Measurements from ENCODE around the gene CPNE5. TPM values are rescaled to one million over a fixed set of nuclear protein-coding genes. Genes with fewer than 3 reads are reported as not detected.

CPNE5 gene
- total RNA-seq, 3 donors from 2014 or later = 0.26 to 0.52 (median 0.28) TPM

GRCh38 chr6:36791085-36791484, 48.2 kb downstream of the CPNE5 start:
- H3K9me3 Mint-ChIP-seq = no peaks in the 10 kb centered on the region
- ATAC-seq = no peak
- no peak overlapping the region for H3K4me3 Mint-ChIP-seq
- no peak for DNase-seq
- H3K4me1 Mint-ChIP-seq (ENCODE audit: low read depth) = peaks cover 5% of the 10 kb centered on the region
- H3K27me3 Mint-ChIP-seq (ENCODE audit: low read depth) = peaks cover 14% of the 10 kb centered on the region
- no peaks in the 10 kb centered on the region for H3K36me3 Mint-ChIP-seq (ENCODE audit: insufficient read depth)

GRCh38 chr6:36788768-36789167, 50.5 kb downstream of the CPNE5 start:
- no peak for DNase-seq
- Mint-ChIP-seq H3K4me3 (no peak overlapping the region), H3K36me3 (ENCODE audit: insufficient read depth) (no peaks in the 10 kb centered on the region), H3K9me3 (no peaks in the 10 kb centered on the region), H3K4me1 (ENCODE audit: low read depth) (peaks cover 5% of the 10 kb centered on the region), H3K27me3 (ENCODE audit: low read depth) (peaks cover 14% of the 10 kb centered on the region)
- ATAC-seq = peak in 1 of 2 donors; percentile 37

DNA sequence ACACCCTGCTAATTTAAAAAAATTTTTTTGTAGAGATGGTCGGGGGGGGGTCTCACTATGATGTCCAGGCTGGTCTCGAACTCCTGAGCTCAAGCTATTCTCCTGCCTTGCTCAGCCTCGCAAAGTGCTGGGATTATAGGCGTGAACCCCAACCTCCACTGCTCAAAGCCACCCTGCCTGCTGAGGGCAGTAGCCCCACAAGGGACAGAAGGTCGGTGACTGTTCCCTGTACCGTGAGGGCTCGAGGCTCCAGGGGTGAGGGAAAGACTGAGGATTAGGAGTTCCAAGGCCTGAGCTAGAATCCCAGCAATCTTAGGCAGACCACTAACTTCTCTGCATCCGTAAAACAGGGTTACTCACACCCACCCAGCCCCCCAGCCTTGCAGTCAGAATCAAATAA, 51.1 kb downstream of the CPNE5 start:
- no peaks in the 10 kb centered on the region for H3K36me3 Mint-ChIP-seq (ENCODE audit: insufficient read depth)
- H3K4me3 Mint-ChIP-seq = no peak overlapping the region
- peaks cover 5% of the 10 kb centered on the region for H3K4me1 Mint-ChIP-seq (ENCODE audit: low read depth)
- ATAC-seq (no peak), DNase-seq (no peak)
- peaks cover 14% of the 10 kb centered on the region for H3K27me3 Mint-ChIP-seq (ENCODE audit: low read depth)
- H3K9me3 Mint-ChIP-seq = no peaks in the 10 kb centered on the region

- H3K36me3 Mint-ChIP-seq (ENCODE audit: insufficient read depth) = no peaks in the 10 kb centered on the region
- DNase-seq (no peak), ATAC-seq (no peak)
- H3K4me3 Mint-ChIP-seq = no peak overlapping the region
- peaks cover 12% of the 10 kb centered on the region for H3K27me3 Mint-ChIP-seq (ENCODE audit: low read depth)
- no peaks in the 10 kb centered on the region for H3K9me3 Mint-ChIP-seq
- H3K4me1 Mint-ChIP-seq (ENCODE audit: low read depth) = peaks cover 5% of the 10 kb centered on the region
These were observed 52.0 kb downstream of the CPNE5 start for GRCh38 chr6:36787210-36787609.

DNA sequence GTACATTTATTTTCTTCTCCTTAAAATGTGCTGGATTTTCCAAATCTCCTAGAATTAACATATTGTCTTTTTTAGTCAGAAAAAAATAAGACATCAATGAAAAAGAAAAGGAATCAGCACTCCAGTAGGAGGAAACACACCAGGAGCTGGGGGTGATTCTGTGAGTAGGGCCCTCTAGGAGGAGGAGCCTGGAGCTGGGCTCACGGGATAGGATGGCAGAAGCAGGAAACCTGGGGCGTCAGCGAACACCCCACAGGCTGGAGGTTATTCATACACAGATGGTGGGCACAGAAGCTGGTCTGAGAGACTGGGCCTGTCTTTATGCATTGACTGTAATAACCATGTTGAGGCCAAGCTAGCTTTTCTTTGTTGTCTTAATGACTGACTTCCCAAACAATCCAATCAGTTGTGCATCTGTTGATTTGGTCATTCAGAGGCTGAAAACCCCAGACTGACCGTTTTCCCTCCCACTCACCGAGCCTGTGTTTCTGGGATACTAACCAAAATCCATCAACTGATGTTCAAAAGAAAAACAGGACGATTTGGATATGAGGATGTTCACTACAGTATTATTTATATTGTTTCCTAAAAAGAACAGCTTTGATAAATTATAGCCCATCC, 53.1 kb downstream of the CPNE5 start:
- Mint-ChIP-seq H3K4me1 (ENCODE audit: low read depth) (peaks cover 5% of the 10 kb centered on the region), H3K36me3 (ENCODE audit: insufficient read depth) (no peaks in the 10 kb centered on the region), H3K9me3 (no peaks in the 10 kb centered on the region), H3K27me3 (ENCODE audit: low read depth) (peaks cover 10% of the 10 kb centered on the region), H3K4me3 (no peak overlapping the region)
- DNase-seq = no peak
- no peak for ATAC-seq

GRCh38 chr6:36784376-36784636, 54.9 kb downstream of the CPNE5 start:
- no peak overlapping the region for H3K4me3 Mint-ChIP-seq

DNA sequence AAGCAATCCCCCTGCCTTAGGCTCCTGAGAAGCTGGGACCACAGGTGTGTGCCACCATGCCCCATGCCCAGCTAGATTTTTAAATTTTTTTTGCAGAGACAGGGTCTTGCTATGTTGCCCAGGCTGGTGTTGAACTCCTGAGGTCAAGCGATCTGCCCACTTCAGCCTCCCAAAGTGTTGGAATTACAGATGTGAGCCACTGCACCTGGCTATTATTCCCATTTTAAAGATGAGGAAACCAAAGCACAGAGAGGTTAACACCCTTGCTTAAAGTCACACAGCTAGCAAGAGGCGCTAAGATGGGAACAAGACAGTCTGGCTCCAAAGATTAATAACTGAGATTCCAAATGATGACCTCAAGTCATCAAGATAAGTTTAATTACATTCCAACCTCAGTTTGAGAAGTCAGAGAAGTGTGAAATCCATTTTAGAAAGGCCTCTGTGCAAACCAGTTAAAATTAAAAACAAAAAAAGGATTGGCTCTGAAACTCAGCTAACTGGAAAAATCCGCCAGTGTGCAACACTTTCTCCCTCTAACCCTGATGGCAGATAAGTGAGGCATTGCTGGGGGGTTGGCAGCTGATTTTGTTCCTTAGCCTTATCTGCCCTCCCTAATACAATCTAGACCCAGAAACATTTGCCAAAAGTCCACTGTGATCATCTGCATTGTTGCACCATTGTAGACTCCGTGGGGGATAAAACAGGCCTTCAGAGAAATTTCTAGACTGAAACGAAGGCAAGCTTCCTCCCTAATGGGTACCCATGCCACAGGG, 55.5 kb downstream of the CPNE5 start:
- Mint-ChIP-seq H3K27me3 (ENCODE audit: low read depth) (peaks cover 5% of the 10 kb centered on the region), H3K9me3 (no peaks in the 10 kb centered on the region), H3K4me1 (ENCODE audit: low read depth) (peaks cover 2% of the 10 kb centered on the region), H3K36me3 (ENCODE audit: insufficient read depth) (no peaks in the 10 kb centered on the region), H3K4me3 (no peak overlapping the region)
- DNase-seq (no peak), ATAC-seq (no peak)

More at GRCh38 chr6:36784376-36784636, 54.9 kb downstream of the CPNE5 start:
- no peaks in the 10 kb centered on the region for H3K36me3 Mint-ChIP-seq (ENCODE audit: insufficient read depth)
- peaks cover 5% of the 10 kb centered on the region for H3K4me1 Mint-ChIP-seq (ENCODE audit: low read depth)
- ATAC-seq = no peak
- peaks cover 5% of the 10 kb centered on the region for H3K27me3 Mint-ChIP-seq (ENCODE audit: low read depth)
- DNase-seq = no peak
- no peaks in the 10 kb centered on the region for H3K9me3 Mint-ChIP-seq

DNA sequence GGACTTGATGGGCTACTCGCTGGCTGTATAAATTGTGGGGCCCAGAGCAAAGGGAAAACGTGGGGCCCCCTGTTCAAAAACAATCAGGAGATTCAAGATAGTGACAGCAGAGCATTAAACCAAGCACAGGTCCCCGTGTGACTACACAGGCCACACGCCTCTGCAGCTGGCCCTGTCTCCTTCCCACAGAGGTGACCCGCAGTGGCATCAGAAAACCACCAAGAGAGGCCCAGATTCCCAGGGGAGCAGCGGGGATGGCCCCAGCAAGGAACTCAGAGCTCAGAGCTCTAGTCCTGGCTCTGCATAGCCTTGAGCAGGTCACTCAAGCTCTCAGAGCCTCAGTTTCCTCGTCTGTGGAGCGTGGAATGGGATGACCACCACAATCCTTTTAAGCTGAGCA, 57.6 kb downstream of the CPNE5 start:
- ATAC-seq (no peak), DNase-seq (no peak)
- no peaks in the 10 kb centered on the region for H3K27me3 Mint-ChIP-seq (ENCODE audit: low read depth)
- H3K36me3 Mint-ChIP-seq (ENCODE audit: insufficient read depth) = no peaks in the 10 kb centered on the region
- H3K4me1 Mint-ChIP-seq (ENCODE audit: low read depth) = no peaks in the 10 kb centered on the region
- no peak overlapping the region for H3K4me3 Mint-ChIP-seq
- no peaks in the 10 kb centered on the region for H3K9me3 Mint-ChIP-seq

DNA sequence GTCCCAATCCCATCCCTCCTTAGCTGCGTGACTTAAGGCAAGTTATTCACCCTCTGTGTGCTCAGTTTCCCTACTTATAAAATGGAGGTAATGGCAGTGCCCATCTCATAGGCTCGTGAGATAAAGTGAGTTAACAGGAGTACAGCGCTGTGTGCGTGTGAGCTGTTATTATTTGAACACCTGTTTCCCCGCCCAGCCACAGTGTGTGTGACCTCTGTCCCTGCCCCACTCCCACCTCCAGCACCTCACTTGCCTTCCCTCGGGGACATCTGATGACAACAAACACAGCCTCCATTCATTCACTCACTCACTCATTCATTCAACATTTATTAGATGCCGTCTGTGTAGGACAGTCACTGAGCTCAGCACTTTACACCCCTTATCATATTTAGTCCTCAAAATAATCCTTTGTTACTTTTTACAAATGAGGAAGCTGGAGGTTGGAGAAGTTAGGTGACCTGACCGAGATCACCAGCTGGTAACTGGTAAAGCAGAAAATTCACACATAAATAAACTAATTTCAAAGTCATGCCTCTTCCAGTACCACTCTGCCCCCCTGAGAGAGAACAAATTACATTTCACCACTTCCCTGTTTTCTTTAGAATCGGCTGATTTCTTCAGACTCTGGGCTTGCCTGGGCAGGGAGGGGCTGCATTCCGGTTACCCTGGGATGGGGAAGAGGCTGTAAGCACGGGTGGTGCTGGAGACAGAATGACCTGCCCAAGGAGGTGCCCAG, 58.6 kb downstream of the CPNE5 start:
- no peak overlapping the region for H3K4me3 Mint-ChIP-seq
- ATAC-seq (no peak), DNase-seq (no peak)
- no peaks in the 10 kb centered on the region for H3K4me1 Mint-ChIP-seq (ENCODE audit: low read depth)
- no peaks in the 10 kb centered on the region for H3K27me3 Mint-ChIP-seq (ENCODE audit: low read depth)
- no peaks in the 10 kb centered on the region for H3K36me3 Mint-ChIP-seq (ENCODE audit: insufficient read depth)
- H3K9me3 Mint-ChIP-seq = no peaks in the 10 kb centered on the region

- DNase-seq = no peak
These were observed 60.0 kb downstream of the CPNE5 start for GRCh38 chr6:36779227-36779626.

GRCh38 chr6:36777801-36778200, 61.4 kb downstream of the CPNE5 start:
- Mint-ChIP-seq H3K36me3 (ENCODE audit: insufficient read depth) (no peaks in the 10 kb centered on the region), H3K4me1 (ENCODE audit: low read depth) (no peaks in the 10 kb centered on the region), H3K4me3 (no peak overlapping the region), H3K27me3 (ENCODE audit: low read depth) (no peaks in the 10 kb centered on the region), H3K9me3 (no peaks in the 10 kb centered on the region)
- no peak for DNase-seq
- no peak for ATAC-seq

More at GRCh38 chr6:36779227-36779626, 60.0 kb downstream of the CPNE5 start:
- Mint-ChIP-seq H3K4me3 (no peak overlapping the region), H3K9me3 (no peaks in the 10 kb centered on the region), H3K27me3 (ENCODE audit: low read depth) (no peaks in the 10 kb centered on the region), H3K36me3 (ENCODE audit: insufficient read depth) (no peaks in the 10 kb centered on the region), H3K4me1 (ENCODE audit: low read depth) (no peaks in the 10 kb centered on the region)
- no peak for ATAC-seq

- no peak overlapping the region for H3K4me3 Mint-ChIP-seq
- no peaks in the 10 kb centered on the region for H3K27me3 Mint-ChIP-seq (ENCODE audit: low read depth)
- H3K9me3 Mint-ChIP-seq = no peaks in the 10 kb centered on the region
- no peaks in the 10 kb centered on the region for H3K36me3 Mint-ChIP-seq (ENCODE audit: insufficient read depth)
- ATAC-seq = no peak
- DNase-seq = no peak
- peaks cover 5% of the 10 kb centered on the region for H3K4me1 Mint-ChIP-seq (ENCODE audit: low read depth)
These were observed 63.1 kb downstream of the CPNE5 start for GRCh38 chr6:36776167-36776566.

DNA sequence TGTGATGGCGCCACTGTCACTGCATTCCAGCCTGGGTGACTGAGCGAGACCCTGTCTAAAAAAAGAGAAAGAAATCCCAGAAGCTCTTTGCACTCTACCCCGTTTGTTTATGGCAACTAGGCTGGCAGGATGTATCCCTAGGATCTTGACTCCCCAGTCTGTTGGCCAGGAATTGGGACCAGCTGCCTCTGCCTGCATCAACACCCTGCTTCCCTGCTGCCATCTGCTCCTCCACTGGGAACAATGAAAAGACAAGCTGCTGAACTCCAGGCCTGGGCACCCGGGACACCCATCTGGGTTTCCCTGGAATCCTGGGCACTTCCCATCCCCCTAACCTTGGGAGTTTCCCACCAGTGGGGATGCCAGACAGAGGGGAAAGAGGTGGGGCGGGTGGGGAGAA, 64.9 kb downstream of the CPNE5 start:
- H3K4me1 Mint-ChIP-seq (ENCODE audit: low read depth) = peaks cover 24% of the 10 kb centered on the region
- ATAC-seq (no peak), DNase-seq (no peak)
- H3K36me3 Mint-ChIP-seq (ENCODE audit: insufficient read depth) = no peaks in the 10 kb centered on the region
- H3K4me3 Mint-ChIP-seq = no peak overlapping the region
- no peaks in the 10 kb centered on the region for H3K27me3 Mint-ChIP-seq (ENCODE audit: low read depth)
- no peaks in the 10 kb centered on the region for H3K9me3 Mint-ChIP-seq

GRCh38 chr6:36772397-36772796, 66.8 kb downstream of the CPNE5 start:
- H3K4me3 Mint-ChIP-seq = no peak overlapping the region
- no peaks in the 10 kb centered on the region for H3K9me3 Mint-ChIP-seq
- no peaks in the 10 kb centered on the region for H3K36me3 Mint-ChIP-seq (ENCODE audit: insufficient read depth)
- no peak for DNase-seq
- H3K27me3 Mint-ChIP-seq (ENCODE audit: low read depth) = no peaks in the 10 kb centered on the region
- H3K4me1 Mint-ChIP-seq (ENCODE audit: low read depth) = peaks cover 38% of the 10 kb centered on the region
- ATAC-seq = no peak

- DNase-seq (no peak), ATAC-seq (no peak)
- H3K4me3 Mint-ChIP-seq = no peak overlapping the region
- peaks cover 44% of the 10 kb centered on the region for H3K4me1 Mint-ChIP-seq (ENCODE audit: low read depth)
- H3K9me3 Mint-ChIP-seq = no peaks in the 10 kb centered on the region
- no peaks in the 10 kb centered on the region for H3K27me3 Mint-ChIP-seq (ENCODE audit: low read depth)
- H3K36me3 Mint-ChIP-seq (ENCODE audit: insufficient read depth) = no peaks in the 10 kb centered on the region
These were observed 68.1 kb downstream of the CPNE5 start for GRCh38 chr6:36771145-36771544.

Data from activated T-cell treated with anti-CD3 and anti-CD28 coated beads, Interleukin-2, amount 50 U/mL, for 4 hours (primary cell).